Measurements from ENCODE around the gene GABRR1. TPM values are rescaled to one million over a fixed set of nuclear protein-coding genes. Genes with fewer than 3 reads are reported as not detected.

The GABRR1 gene
- total and polyA plus RNA-seq, 2 experiments from 2014 or later = 0.14 to 0.37 TPM

DNA sequence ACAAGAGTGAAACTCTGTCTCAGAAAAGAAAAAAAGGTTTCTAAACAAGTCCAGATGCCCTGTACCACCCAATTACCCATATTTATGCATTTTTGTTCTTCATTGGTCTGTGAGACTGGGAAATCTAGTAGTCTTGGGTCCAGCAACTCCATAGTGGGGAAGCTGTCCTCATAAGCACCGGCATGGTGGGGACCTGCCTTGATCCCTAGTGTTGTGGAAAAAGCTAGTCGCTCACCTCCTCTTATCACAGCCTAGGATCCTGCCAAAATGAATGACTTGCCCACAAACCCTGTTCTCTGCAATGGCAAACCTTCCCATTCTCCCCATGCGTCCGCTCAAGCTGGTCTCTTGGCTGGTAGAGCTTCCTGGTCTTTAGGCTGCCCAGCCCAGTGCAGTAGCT, 38.3 kb upstream of the GABRR1 start (continued):
- TF ChIP-seq, protein P1, sequence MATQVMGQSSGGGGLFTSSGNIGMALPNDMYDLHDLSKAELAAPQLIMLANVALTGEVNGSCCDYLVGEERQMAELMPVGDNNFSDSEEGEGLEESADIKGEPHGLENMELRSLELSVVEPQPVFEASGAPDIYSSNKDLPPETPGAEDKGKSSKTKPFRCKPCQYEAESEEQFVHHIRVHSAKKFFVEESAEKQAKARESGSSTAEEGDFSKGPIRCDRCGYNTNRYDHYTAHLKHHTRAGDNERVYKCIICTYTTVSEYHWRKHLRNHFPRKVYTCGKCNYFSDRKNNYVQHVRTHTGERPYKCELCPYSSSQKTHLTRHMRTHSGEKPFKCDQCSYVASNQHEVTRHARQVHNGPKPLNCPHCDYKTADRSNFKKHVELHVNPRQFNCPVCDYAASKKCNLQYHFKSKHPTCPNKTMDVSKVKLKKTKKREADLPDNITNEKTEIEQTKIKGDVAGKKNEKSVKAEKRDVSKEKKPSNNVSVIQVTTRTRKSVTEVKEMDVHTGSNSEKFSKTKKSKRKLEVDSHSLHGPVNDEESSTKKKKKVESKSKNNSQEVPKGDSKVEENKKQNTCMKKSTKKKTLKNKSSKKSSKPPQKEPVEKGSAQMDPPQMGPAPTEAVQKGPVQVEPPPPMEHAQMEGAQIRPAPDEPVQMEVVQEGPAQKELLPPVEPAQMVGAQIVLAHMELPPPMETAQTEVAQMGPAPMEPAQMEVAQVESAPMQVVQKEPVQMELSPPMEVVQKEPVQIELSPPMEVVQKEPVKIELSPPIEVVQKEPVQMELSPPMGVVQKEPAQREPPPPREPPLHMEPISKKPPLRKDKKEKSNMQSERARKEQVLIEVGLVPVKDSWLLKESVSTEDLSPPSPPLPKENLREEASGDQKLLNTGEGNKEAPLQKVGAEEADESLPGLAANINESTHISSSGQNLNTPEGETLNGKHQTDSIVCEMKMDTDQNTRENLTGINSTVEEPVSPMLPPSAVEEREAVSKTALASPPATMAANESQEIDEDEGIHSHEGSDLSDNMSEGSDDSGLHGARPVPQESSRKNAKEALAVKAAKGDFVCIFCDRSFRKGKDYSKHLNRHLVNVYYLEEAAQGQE (IDR thresholded peaks at IDR 0.05; ENCODE audit: unreplicated experiment) = no peak

DNA sequence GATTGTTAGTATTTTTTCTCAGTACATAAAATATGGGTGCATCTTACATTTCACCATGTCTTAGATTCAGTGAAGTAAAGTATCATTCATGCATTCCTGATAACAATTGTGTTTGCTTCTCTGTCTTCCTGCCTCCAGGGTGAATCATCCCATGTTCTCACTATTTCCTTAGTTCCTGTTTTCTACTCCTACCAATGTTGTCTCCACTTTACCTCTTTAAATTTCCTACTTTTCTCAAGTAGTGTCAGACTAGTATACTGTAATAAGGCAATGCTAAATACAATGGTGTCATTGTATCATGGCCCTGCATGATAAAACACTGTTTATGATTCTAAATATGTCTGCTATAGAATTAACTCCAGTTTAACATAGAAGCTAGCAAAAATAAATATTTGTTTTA, 37.4 kb upstream of the GABRR1 start:
- Mint-ChIP-seq H3K4me1 (no peaks in the 10 kb centered on the region), H3K36me3 (ENCODE audit: low read depth) (no peaks in the 10 kb centered on the region), H3K27me3 (ENCODE audit: insufficient read depth, low read depth, poor library complexity) (no peaks in the 10 kb centered on the region), H3K27ac (no peak overlapping the region), H3K4me3 (no peak overlapping the region), H3K9me3 (no peaks in the 10 kb centered on the region)
- ATAC-seq = no peak
- H3K36me3 ChIP-seq (ENCODE audit: insufficient read depth) = no peaks in the 10 kb centered on the region
- no peak overlapping the region for H2AFZ ChIP-seq
- no peaks in the 10 kb centered on the region for H3F3A ChIP-seq (replicated peaks; ENCODE audit: low read depth)
- H3K27ac ChIP-seq (ENCODE audit: low read depth) = no peak overlapping the region
- no peaks in the 10 kb centered on the region for H4K20me1 ChIP-seq (replicated peaks; ENCODE audit: insufficient read depth)
- H3K9me2 ChIP-seq (ENCODE audit: insufficient read depth) = no peaks in the 10 kb centered on the region
- H3K4me2 ChIP-seq = no peak overlapping the region
- no peak overlapping the region for H3K4me3 ChIP-seq
- no peaks in the 10 kb centered on the region for H3K4me1 ChIP-seq (ENCODE audit: insufficient read depth)
- no peaks in the 10 kb centered on the region for H3K79me2 ChIP-seq (replicated peaks; ENCODE audit: insufficient read depth)
- H3K27me3 ChIP-seq (ENCODE audit: insufficient read depth) = no peaks in the 10 kb centered on the region
- DNase-seq (ENCODE audit: low spot score) = no peak
- TF ChIP-seq, protein P2, sequence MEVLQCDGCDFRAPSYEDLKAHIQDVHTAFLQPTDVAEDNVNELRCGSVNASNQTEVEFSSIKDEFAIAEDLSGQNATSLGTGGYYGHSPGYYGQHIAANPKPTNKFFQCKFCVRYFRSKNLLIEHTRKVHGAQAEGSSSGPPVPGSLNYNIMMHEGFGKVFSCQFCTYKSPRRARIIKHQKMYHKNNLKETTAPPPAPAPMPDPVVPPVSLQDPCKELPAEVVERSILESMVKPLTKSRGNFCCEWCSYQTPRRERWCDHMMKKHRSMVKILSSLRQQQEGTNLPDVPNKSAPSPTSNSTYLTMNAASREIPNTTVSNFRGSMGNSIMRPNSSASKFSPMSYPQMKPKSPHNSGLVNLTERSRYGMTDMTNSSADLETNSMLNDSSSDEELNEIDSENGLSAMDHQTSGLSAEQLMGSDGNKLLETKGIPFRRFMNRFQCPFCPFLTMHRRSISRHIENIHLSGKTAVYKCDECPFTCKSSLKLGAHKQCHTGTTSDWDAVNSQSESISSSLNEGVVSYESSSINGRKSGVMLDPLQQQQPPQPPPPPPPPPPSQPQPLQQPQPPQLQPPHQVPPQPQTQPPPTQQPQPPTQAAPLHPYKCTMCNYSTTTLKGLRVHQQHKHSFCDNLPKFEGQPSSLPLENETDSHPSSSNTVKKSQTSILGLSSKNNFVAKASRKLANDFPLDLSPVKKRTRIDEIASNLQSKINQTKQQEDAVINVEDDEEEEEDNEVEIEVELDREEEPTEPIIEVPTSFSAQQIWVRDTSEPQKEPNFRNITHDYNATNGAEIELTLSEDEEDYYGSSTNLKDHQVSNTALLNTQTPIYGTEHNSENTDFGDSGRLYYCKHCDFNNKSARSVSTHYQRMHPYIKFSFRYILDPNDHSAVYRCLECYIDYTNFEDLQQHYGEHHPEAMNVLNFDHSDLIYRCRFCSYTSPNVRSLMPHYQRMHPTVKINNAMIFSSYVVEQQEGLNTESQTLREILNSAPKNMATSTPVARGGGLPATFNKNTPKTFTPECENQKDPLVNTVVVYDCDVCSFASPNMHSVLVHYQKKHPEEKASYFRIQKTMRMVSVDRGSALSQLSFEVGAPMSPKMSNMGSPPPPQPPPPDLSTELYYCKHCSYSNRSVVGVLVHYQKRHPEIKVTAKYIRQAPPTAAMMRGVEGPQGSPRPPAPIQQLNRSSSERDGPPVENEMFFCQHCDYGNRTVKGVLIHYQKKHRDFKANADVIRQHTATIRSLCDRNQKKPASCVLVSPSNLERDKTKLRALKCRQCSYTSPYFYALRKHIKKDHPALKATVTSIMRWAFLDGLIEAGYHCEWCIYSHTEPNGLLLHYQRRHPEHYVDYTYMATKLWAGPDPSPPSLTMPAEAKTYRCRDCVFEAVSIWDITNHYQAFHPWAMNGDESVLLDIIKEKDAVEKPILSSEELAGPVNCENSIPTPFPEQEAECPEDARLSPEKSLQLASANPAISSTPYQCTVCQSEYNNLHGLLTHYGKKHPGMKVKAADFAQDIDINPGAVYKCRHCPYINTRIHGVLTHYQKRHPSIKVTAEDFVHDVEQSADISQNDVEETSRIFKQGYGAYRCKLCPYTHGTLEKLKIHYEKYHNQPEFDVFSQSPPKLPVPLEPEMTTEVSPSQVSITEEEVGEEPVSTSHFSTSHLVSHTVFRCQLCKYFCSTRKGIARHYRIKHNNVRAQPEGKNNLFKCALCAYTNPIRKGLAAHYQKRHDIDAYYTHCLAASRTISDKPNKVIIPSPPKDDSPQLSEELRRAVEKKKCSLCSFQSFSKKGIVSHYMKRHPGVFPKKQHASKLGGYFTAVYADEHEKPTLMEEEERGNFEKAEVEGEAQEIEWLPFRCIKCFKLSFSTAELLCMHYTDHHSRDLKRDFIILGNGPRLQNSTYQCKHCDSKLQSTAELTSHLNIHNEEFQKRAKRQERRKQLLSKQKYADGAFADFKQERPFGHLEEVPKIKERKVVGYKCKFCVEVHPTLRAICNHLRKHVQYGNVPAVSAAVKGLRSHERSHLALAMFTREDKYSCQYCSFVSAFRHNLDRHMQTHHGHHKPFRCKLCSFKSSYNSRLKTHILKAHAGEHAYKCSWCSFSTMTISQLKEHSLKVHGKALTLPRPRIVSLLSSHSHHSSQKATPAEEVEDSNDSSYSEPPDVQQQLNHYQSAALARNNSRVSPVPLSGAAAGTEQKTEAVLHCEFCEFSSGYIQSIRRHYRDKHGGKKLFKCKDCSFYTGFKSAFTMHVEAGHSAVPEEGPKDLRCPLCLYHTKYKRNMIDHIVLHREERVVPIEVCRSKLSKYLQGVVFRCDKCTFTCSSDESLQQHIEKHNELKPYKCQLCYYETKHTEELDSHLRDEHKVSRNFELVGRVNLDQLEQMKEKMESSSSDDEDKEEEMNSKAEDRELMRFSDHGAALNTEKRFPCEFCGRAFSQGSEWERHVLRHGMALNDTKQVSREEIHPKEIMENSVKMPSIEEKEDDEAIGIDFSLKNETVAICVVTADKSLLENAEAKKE (CRISPR knock-in tag; IDR thresholded peaks at IDR 0.05) = no peak
- TF ChIP-seq EZH2 (IDR thresholded peaks at IDR 0.05; ENCODE audit: low read depth, unreplicated experiment) (no peak), JUNB (IDR thresholded peaks at IDR 0.05; ENCODE audit: unreplicated experiment) (no peak), ZNF331 (CRISPR knock-in tag; IDR thresholded peaks at IDR 0.05; ENCODE audit: low read depth) (no peak), STAT1 (IDR thresholded peaks at IDR 0.05; ENCODE audit: unreplicated experiment) (no peak), POLR2AphosphoS5 (IDR thresholded peaks at IDR 0.05; ENCODE audit: low read depth) (no peak), CREB1 (CRISPR knock-in tag; IDR thresholded peaks at IDR 0.05; ENCODE audit: low read depth) (no peak), ZNF114 (CRISPR knock-in tag; IDR thresholded peaks at IDR 0.05) (no peak), EZH2phosphoT487 (IDR thresholded peaks at IDR 0.05; ENCODE audit: unreplicated experiment) (no peak)
- TF ChIP-seq, protein P1 (IDR thresholded peaks at IDR 0.05; ENCODE audit: unreplicated experiment) = no peak
- TF ChIP-seq, protein P3, sequence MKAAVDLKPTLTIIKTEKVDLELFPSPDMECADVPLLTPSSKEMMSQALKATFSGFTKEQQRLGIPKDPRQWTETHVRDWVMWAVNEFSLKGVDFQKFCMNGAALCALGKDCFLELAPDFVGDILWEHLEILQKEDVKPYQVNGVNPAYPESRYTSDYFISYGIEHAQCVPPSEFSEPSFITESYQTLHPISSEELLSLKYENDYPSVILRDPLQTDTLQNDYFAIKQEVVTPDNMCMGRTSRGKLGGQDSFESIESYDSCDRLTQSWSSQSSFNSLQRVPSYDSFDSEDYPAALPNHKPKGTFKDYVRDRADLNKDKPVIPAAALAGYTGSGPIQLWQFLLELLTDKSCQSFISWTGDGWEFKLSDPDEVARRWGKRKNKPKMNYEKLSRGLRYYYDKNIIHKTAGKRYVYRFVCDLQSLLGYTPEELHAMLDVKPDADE (IDR thresholded peaks at IDR 0.05) = no peak
